Activated naive CD8-positive, alpha-beta T cell treated with anti-CD3 and anti-CD28 coated beads for 36 hours (primary cell): ENCODE data around the gene SPDEF. TPM values are rescaled to one million over a fixed set of nuclear protein-coding genes. Genes with fewer than 3 reads are reported as not detected.

ENCODE experiments used
- DNase-seq: peaks from one replicate; pipeline ENCODE4 v3.0.0; 2021
- H3K27ac Mint-ChIP-seq: one replicate; pipeline ENCODE4 v1.8.0; 2022; ENCODE audit warnings: mild to moderate bottlenecking, moderate library complexity, mixed read lengths
- H3K27me3 Mint-ChIP-seq: one replicate; pipeline ENCODE4 v1.8.0; 2022; ENCODE audit warnings: mild to moderate bottlenecking, mixed read lengths
- H3K36me3 Mint-ChIP-seq: one replicate; pipeline ENCODE4 v1.8.0; 2021; ENCODE audit warnings: mild to moderate bottlenecking, mixed read lengths
- H3K4me1 Mint-ChIP-seq: one replicate; pipeline ENCODE4 v1.8.0; 2021; ENCODE audit warnings: mixed read lengths
- H3K4me3 Mint-ChIP-seq: one replicate; pipeline ENCODE4 v1.8.0; 2022; ENCODE audit warnings: mild to moderate bottlenecking, moderate library complexity, mixed read lengths
- H3K9me3 Mint-ChIP-seq: one replicate; pipeline ENCODE4 v1.8.0; 2022; ENCODE audit warnings: mixed read lengths
- total RNA-seq, 2 experiments: library from RNA; stranded (reverse); gene quantifications; one replicate each; pipeline ENCODE4 v1.2.3, GENCODE V29; 2021

Gene SPDEF
- not detected for total RNA-seq

GRCh38 chr6:34556031-34556471 lies at the start of gene SPDEF:
SPDEF (minus strand) TSS chr6:34556329; CDS start chr6:34544455, 11,874 bp downstream.
- Mint-ChIP-seq H3K4me3 (no peak within 1 kb of the TSS), H3K36me3 (no peaks in the 10 kb centered on the region), H3K4me1 (peaks cover 9% of the 10 kb centered on the region), H3K27me3 (no peaks in the 10 kb centered on the region), H3K27ac (no peak within 1 kb of the TSS), H3K9me3 (peaks cover 3% of the 10 kb centered on the region)
- no peak for DNase-seq

DNA sequence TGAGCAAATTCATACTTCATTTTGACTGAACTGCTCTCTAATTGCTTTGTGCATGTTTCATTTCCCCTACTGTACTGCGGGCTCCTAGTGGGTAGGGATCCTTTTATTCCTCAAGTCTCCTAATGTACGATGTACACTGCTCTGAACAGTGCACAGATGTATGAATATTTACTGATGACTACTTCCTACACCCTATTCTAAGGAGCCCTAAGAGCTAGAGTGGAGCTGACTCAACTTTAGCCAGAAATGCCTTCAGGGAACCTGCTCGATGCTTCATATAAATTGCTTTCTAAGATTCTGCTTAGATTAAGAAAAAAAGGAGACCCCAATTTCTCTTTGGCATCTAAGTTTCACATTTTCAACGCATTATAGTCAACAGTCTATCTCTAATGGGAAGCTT lies 47.6 kb upstream of the SPDEF start:
- Mint-ChIP-seq H3K4me1 (peaks cover 10% of the 10 kb centered on the region), H3K36me3 (peaks cover 3% of the 10 kb centered on the region), H3K4me3 (no peak overlapping the region), H3K27me3 (no peaks in the 10 kb centered on the region), H3K9me3 (no peaks in the 10 kb centered on the region), H3K27ac (no peak overlapping the region)
- DNase-seq: no peak

GRCh38 chr6:34602318-34603111 lies 46.4 kb upstream of the SPDEF start:
- Mint-ChIP-seq H3K27ac (no peak overlapping the region), H3K4me1 (peaks cover 9% of the 10 kb centered on the region), H3K4me3 (no peak overlapping the region), H3K36me3 (peaks cover 3% of the 10 kb centered on the region), H3K27me3 (no peaks in the 10 kb centered on the region), H3K9me3 (no peaks in the 10 kb centered on the region)
- DNase-seq: no peak

DNA sequence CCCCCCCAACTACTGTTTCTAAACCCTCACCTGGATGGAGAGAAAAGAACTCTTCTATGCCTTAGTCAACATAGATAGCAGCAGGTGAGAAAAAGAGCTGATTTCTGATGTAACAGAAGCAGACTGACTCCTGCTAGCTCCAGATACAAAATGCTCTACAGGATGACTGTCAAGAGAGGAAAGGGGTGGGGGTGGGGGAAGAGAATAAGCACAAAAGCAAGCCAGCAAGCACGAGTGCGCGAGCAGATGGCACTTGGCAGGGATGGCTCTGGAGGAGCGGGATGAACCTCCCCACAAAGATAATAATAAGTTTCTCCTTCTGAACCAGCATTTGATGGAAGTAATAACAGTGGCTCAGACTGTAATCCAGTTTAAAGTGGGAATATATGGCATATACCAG lies 45.6 kb upstream of the SPDEF start:
- DNase-seq: no peak
- no peak overlapping the region for H3K4me3 Mint-ChIP-seq
- H3K36me3 Mint-ChIP-seq: peaks cover 3% of the 10 kb centered on the region
- no peaks in the 10 kb centered on the region for H3K9me3 Mint-ChIP-seq
- H3K27ac Mint-ChIP-seq: no peak overlapping the region
- peaks cover 9% of the 10 kb centered on the region for H3K4me1 Mint-ChIP-seq
- no peaks in the 10 kb centered on the region for H3K27me3 Mint-ChIP-seq

DNA sequence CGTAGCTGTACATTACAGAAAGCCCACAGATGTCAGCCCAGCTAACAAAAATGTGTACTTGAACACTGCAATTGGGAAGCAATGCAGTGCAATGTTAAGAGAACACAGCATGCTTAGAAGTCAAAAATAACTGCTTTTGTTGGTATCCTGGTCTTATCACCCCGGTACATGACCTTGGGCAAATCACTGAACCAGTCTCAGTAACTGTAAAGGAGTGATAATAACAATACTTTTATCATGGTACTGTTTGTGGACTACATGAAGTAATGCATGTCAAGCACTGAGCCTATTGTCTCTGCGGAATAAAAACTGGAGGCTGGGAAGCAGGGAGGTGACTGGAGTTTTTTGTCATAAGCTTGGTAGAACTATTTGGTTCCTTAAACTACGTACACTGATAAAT lies 44.7 kb upstream of the SPDEF start:
- H3K4me1 Mint-ChIP-seq: peaks cover 9% of the 10 kb centered on the region

DNA sequence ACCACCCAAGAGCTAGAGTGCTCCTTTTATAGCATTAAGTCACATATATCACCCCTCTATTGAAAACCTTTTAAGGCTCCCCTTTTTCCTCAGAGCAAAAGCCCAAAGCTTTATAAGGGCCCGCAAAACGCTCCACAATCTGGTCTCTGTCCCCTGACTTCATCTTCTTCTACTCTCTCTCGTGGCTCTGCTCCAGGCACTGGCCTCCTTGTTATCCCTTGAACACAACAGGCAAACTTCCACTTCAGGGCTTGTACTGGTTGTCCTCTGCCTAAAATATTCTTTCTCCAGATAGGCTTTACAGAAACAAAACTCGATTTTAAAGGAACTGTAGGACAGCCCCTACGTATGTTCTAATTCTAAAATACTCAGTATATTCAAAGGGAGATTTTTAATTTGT lies 44.0 kb upstream of the SPDEF start:
- DNase-seq: no peak
- no peaks in the 10 kb centered on the region for H3K27me3 Mint-ChIP-seq
- peaks cover 9% of the 10 kb centered on the region for H3K4me1 Mint-ChIP-seq
- peaks cover 3% of the 10 kb centered on the region for H3K36me3 Mint-ChIP-seq
- H3K4me3 Mint-ChIP-seq: no peak overlapping the region
- H3K27ac Mint-ChIP-seq: no peak overlapping the region
- H3K9me3 Mint-ChIP-seq: no peaks in the 10 kb centered on the region

More for the DNA sequence above, 44.7 kb upstream of the SPDEF start:
- Mint-ChIP-seq H3K36me3 (peaks cover 3% of the 10 kb centered on the region), H3K9me3 (no peaks in the 10 kb centered on the region), H3K4me3 (no peak overlapping the region), H3K27ac (no peak overlapping the region), H3K27me3 (no peaks in the 10 kb centered on the region)
- no peak for DNase-seq

DNA sequence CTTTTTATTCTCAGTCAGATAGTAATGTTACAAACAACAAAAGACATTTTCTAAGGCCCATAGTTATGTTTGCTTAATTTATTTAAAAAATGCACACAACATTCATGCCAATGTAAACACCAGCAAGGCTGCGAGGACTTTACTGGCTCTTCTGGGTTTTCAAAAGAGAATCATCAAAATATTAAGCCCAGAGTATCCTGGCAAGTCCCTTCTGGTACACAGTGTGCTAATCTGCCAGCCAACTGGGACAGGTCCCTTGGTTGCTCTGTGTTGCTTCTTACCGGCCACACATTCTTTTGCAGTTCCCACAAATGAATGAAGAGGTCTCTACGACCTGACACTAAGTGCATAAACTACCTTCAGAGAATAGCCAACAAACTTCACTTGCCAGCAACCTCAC lies 42.6 kb upstream of the SPDEF start:
- no peak for DNase-seq
- no peak overlapping the region for H3K4me3 Mint-ChIP-seq
- peaks cover 9% of the 10 kb centered on the region for H3K4me1 Mint-ChIP-seq
- H3K27me3 Mint-ChIP-seq: no peaks in the 10 kb centered on the region
- H3K27ac Mint-ChIP-seq: no peak overlapping the region
- H3K36me3 Mint-ChIP-seq: no peaks in the 10 kb centered on the region
- H3K9me3 Mint-ChIP-seq: no peaks in the 10 kb centered on the region

DNA sequence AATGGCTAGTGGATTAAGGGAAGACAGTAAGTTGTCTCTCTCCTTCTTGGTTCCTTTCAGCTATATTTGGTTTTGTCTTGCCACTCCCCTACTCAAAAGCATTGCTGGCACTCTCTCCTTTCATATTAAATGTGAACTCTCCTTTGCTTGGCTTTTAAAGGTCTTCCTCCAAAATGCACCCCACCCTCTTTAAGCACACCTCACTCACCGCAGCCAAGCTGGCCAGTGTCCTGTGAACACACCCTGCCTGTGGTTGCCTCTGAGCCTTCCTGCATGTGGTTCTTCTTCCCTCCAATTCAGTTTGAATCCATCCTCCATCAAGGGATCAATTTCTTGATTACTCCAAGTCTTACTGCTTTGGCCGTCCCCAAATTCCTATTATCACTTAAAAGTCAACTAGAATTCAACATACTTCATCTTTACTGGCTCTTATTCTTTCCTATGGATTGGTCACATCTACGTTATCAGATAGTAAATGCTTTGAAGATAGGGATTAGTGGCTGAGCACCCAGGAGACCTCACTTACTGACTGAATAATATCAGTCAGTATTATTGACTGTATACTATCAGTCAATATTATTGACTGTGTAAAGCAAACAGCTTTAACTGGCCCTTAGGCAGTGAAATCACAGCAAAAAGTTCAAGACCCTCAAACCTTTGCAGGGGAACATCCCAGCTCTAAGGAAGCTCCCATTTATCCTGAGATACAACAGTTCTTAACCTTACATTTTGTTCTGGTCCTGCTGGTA lies 41.6 kb upstream of the SPDEF start:
- Mint-ChIP-seq H3K9me3 (no peaks in the 10 kb centered on the region), H3K27me3 (no peaks in the 10 kb centered on the region), H3K4me1 (peaks cover 10% of the 10 kb centered on the region), H3K4me3 (no peak overlapping the region), H3K36me3 (no peaks in the 10 kb centered on the region), H3K27ac (no peak overlapping the region)
- DNase-seq: no peak

- no peak overlapping the region for H3K4me3 Mint-ChIP-seq
- no peak overlapping the region for H3K27ac Mint-ChIP-seq
- H3K4me1 Mint-ChIP-seq: peaks cover 13% of the 10 kb centered on the region
- no peaks in the 10 kb centered on the region for H3K27me3 Mint-ChIP-seq
- no peaks in the 10 kb centered on the region for H3K9me3 Mint-ChIP-seq
- no peak for DNase-seq
- no peaks in the 10 kb centered on the region for H3K36me3 Mint-ChIP-seq
Measured at GRCh38 chr6:34596798-34597197, 40.7 kb upstream of the SPDEF start.

GRCh38 chr6:34595332-34596184 lies 39.4 kb upstream of the SPDEF start:
- H3K27ac Mint-ChIP-seq: no peak overlapping the region
- peaks cover 10% of the 10 kb centered on the region for H3K4me1 Mint-ChIP-seq
- no peaks in the 10 kb centered on the region for H3K36me3 Mint-ChIP-seq
- no peaks in the 10 kb centered on the region for H3K27me3 Mint-ChIP-seq
- H3K4me3 Mint-ChIP-seq: no peak overlapping the region
- no peak for DNase-seq
- H3K9me3 Mint-ChIP-seq: no peaks in the 10 kb centered on the region

DNA sequence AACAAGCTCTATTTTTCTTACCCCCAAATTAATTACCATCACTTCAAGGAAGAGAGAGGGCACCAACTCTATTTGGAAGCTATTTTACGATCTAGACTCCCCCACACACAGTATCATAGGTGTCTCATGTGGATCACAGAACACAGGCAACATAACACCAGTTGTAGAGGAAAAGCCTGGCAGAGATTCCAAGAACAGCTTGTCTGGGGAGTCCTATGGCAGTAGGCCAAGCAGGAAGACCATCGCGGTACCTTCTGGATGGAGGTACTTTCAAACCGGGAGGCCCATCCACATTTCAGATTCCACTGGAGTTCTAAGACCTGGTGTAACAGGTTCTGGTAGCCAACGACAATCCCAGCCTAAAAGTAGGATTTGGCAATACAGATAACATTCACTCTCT lies 37.6 kb upstream of the SPDEF start:
- Mint-ChIP-seq H3K9me3 (no peaks in the 10 kb centered on the region), H3K27me3 (no peaks in the 10 kb centered on the region), H3K36me3 (peaks cover 2% of the 10 kb centered on the region), H3K4me1 (peaks cover 10% of the 10 kb centered on the region), H3K27ac (no peak overlapping the region), H3K4me3 (no peak overlapping the region)
- no peak for DNase-seq

DNA sequence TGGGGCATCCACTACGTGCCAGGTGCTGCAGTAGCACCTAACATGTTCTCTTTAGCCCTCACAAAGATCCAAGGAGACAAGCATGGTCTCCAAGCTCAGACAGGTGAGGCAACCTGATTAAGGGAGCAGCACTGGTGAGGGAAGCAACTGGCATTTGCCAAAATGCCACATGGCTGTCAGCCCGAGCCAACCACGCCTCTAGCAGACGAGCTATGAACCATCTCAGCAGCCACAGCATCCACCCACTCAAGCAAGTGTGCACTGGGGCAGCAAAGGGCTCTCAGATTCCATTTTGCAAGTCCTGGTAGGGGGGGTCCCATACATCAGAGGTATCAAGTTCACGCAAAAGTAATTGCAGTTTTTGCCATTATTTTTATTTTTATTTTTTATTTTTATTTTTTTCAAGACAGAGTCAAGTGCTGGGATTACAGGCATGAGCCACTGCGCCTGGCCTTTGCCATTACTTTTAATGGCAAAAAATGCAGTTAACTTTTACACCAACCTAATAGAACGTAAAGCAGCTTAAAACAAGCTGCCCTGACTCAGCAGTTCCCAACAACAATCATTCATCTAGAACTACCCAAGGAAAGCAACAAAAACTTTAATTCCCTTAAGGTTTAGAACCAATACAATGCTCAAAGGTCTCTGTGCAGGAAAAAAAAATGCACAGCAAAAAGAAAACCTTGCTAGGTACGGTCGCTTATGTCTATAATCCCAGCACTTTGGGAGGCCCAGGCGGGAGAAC lies 36.3 kb upstream of the SPDEF start:
- H3K9me3 Mint-ChIP-seq: no peaks in the 10 kb centered on the region
- DNase-seq: peak; percentile 24
- no peaks in the 10 kb centered on the region for H3K27me3 Mint-ChIP-seq
- H3K27ac Mint-ChIP-seq: no peak overlapping the region
- peaks cover 2% of the 10 kb centered on the region for H3K36me3 Mint-ChIP-seq
- peaks cover 10% of the 10 kb centered on the region for H3K4me1 Mint-ChIP-seq
- H3K4me3 Mint-ChIP-seq: no peak overlapping the region

DNA sequence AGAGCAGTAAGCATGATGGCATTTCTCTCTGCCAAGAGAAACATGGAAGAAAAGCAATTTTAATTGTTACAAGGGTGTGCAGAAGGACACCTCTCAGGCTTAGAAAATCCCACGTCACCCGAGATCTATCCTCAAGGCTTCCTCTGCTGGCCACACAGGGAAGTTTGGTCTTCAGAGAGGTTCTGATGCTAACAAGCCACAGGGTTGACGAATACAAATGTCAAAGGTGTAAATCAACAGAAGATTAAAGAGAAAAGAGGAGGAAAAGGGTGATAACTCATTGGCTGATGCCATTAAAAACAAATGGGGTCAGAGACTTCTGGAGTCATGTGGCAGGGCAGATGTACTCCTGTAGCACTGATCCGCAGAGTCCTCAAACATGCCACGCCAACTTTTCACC lies 33.6 kb upstream of the SPDEF start:
- Mint-ChIP-seq H3K4me3 (no peak overlapping the region), H3K27me3 (no peaks in the 10 kb centered on the region), H3K36me3 (peaks cover 2% of the 10 kb centered on the region), H3K27ac (no peak overlapping the region), H3K4me1 (peaks cover 10% of the 10 kb centered on the region), H3K9me3 (no peaks in the 10 kb centered on the region)
- DNase-seq: no peak

DNA sequence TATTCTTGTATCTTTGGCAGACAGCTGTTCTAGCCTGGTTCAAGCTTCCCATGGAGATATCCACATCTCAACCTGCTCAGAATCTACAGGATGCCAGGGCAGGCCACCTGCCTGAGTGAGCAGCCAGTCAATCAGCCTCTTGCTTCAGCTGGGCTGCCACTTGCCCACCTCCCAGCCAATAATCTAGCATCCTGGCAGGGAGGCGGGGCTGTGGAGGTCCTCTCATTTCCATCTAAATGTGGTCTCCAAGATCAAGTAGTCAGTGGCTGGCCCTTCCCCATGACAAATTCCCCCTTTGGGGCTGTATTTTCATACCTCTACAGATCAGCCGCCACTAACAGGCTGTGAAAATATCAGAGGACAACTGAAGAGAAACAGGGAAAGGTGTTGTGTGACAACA lies 33.0 kb upstream of the SPDEF start:
- Mint-ChIP-seq H3K27me3 (no peaks in the 10 kb centered on the region), H3K4me1 (peaks cover 10% of the 10 kb centered on the region), H3K36me3 (peaks cover 2% of the 10 kb centered on the region), H3K27ac (no peak overlapping the region), H3K4me3 (no peak overlapping the region), H3K9me3 (no peaks in the 10 kb centered on the region)
- no peak for DNase-seq
